ENCODE results near the gene KDM6A. TPM values are rescaled to one million over a fixed set of nuclear protein-coding genes. Genes with fewer than 3 reads are reported as not detected.
"Not testable (repeated sequence)": the region's sequence is repeated elsewhere in the genome, so short reads cannot be mapped to it uniquely, and the experiment has no call there.

Gene KDM6A
- total RNA-seq, 2 experiments from 2014 or later = 20.9 to 21.5 TPM

DNA sequence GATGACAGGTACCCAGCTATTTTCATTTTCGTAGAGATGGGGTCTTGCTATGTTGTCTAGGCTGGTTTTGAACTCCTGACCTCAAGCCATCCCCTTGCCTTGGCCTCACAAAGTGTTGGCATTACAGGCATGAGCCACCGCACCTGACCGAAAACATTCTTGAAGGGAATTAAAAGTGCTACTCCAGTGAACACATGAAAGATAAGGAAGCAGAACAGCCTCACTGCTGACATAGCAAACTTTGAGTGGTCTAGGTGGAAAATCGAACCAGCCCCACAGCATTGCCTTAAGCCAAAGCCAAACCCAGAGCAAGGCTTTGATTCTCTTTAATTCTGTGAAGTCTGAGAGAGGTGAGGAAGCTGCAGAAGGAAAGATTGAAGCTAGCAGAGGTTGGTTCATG is 65.1 kb downstream of the KDM6A start:
- no peak overlapping the region for H3K27ac Mint-ChIP-seq
- CTCF ChIA-PET = interaction anchor here (0.6 kb wide), 1 partner anchor 37 kb away, joined by 3 read pairs; no protein-coding TSS in a partner anchor
- POLR2A ChIA-PET = no interaction called here

DNA sequence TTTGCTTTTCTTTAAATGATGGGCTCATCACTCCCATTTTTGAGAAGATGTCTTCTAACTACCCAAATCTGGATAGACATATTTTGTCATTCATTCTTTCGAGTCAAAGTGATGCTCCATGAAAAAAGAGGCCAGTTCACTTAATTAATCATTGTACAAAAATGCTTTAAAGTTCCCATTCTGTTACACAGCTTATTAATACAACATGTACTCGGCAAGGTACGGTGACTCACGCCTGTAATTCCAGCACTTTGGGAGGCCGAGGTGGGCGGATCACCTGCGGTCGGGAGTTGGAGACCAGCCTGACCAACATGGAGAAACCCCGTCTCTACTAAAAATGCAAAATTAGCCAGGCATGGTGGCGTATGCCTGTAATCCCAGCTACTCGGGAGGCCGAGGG is 67.6 kb downstream of the KDM6A start:
- Mint-ChIP-seq H3K36me3 (peaks cover 12% of the 10 kb centered on the region), H3K4me1 (ENCODE audit: low read depth) (peaks cover 36% of the 10 kb centered on the region), H3K9me3 (peaks cover 17% of the 10 kb centered on the region)
- H3K27ac Mint-ChIP-seq; H3K4me3 Mint-ChIP-seq; intact Hi-C loops (cut with micrococcal nuclease); CTCF ChIA-PET; DNase-seq; H3K27me3 Mint-ChIP-seq: not testable (repeated sequence)
- POLR2A ChIA-PET = interaction anchor here (1.1 kb wide), 1 partner anchor 64 kb away, joined by 3 read pairs; no protein-coding TSS in a partner anchor

More for the DNA sequence above, 65.1 kb downstream of the KDM6A start:
- Mint-ChIP-seq H3K9me3 (peaks cover 2% of the 10 kb centered on the region), H3K4me1 (ENCODE audit: low read depth) (peaks cover 51% of the 10 kb centered on the region), H3K36me3 (peaks cover 5% of the 10 kb centered on the region), H3K4me3 (no peak overlapping the region), H3K27me3 (no peaks in the 10 kb centered on the region)
- no peak for DNase-seq
- intact Hi-C loops (cut with micrococcal nuclease) = no loop called here

DNA sequence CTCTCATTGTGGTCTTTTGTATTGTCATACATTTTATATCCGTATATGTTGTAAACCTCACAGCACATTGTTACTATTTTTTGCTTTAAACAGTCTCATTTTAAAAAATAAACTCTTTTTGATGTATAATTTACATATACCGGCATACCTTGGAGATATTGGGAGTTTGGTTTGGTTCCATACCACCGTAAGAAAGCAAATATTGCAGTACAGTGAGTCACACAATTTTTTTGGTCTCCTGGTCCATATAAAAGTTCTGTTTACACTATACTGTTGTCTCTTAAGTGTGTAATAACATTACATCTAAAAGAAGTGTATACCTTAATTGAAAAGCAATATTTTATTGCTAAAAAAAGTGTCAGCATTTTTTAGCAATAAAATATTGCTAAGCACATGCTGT is 70.0 kb downstream of the KDM6A start:
- peaks cover 12% of the 10 kb centered on the region for H3K36me3 Mint-ChIP-seq
- ChIA-PET POLR2A (no interaction called here), CTCF (no interaction called here)
- no peak for DNase-seq
- intact Hi-C loops (cut with micrococcal nuclease) = no loop called here
- no peak overlapping the region for H3K27ac Mint-ChIP-seq
- H3K4me1 Mint-ChIP-seq (ENCODE audit: low read depth) = peaks cover 27% of the 10 kb centered on the region
- no peaks in the 10 kb centered on the region for H3K27me3 Mint-ChIP-seq
- H3K9me3 Mint-ChIP-seq = peaks cover 17% of the 10 kb centered on the region
- H3K4me3 Mint-ChIP-seq = no peak overlapping the region

DNA sequence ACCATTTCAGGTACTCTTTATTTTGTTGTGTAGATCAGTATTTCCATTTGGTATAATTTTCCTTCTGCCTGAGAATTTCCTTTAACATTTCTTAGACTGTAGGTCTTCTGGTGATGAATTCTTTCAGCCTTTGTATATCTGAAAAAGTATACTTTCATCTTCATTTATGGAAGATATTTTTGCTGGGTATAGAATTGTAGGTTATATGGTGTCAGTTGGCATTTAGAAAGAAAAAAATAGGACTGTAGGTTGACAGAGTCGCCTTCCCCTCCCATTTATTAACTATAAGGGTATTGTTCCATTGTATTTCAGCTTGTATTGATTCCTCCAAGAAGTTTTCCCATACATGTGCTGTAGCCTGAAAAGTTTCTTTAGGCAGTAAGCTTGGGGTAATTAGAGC is 71.9 kb downstream of the KDM6A start:
- Mint-ChIP-seq H3K27me3 (no peaks in the 10 kb centered on the region), H3K4me3 (no peak overlapping the region), H3K4me1 (ENCODE audit: low read depth) (peaks cover 15% of the 10 kb centered on the region), H3K9me3 (peaks cover 17% of the 10 kb centered on the region), H3K27ac (no peak overlapping the region), H3K36me3 (peaks cover 10% of the 10 kb centered on the region)
- POLR2A ChIA-PET = no interaction called here
- DNase-seq = no peak
- CTCF ChIA-PET = interaction anchor here (1.3 kb wide), 1 partner anchor 70 kb away, joined by 5 read pairs; no protein-coding TSS in a partner anchor
- intact Hi-C loops (cut with micrococcal nuclease) = loop anchor here (5.0 kb wide), 1 partner anchor 73 kb away; the partner anchor contains the start of gene KDM6A

DNA sequence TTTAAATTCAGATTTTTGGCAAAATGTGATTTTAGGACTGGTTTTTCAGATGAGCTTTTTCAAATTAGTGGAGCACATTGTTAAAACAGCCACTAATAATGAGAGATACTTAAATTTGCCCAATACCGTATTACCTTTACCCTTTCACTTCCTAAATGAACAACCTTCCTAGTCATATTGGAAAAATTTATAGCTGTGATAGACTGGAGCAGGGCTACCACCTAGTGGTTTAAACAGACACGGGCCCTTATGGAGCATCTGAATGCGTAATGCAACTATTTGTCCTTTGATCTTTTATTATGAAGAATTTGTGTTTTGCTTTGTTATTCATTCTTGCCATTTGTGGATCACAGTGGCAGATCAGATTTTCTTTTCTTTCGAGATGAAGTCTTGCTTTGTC is 72.7 kb downstream of the KDM6A start:
- peak; percentile 30 for DNase-seq
- no peak overlapping the region for H3K4me3 Mint-ChIP-seq
- H3K27me3 Mint-ChIP-seq = no peaks in the 10 kb centered on the region
- ChIA-PET CTCF (interaction anchor here (0.6 to 1.6 kb wide), 3 partner anchors 51 to 123 kb away, joined by 3 to 5 read pairs (median 5); no protein-coding TSS in a partner anchor), POLR2A (interaction anchor here (0.6 kb wide), 1 partner anchor 73 kb away, joined by 4 read pairs; the partner anchor contains the start of gene KDM6A)
- peaks cover 19% of the 10 kb centered on the region for H3K4me1 Mint-ChIP-seq (ENCODE audit: low read depth)
- intact Hi-C loops (cut with micrococcal nuclease) = loop anchor here (5.0 kb wide), 1 partner anchor 73 kb away; the partner anchor contains the start of gene KDM6A
- no peak overlapping the region for H3K27ac Mint-ChIP-seq
- peaks cover 17% of the 10 kb centered on the region for H3K9me3 Mint-ChIP-seq
- peaks cover 10% of the 10 kb centered on the region for H3K36me3 Mint-ChIP-seq

DNA sequence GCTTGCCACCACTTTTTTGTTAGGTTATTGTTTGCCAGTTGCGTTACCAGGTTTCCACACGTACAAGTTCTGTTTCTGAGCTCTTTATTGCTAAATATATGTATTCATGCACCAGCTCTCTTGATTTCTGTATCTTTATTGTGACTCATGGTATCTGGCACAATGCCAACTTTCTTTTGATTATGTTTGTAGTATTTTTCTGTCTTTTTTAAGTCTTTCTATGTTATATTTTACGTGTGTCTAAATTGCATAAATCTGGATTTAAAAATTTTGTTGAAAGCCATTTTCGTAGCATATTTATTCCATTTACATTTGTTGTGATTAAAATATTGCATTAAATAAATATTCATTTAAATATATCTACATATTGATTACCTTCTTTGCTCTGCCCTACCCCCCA is 73.8 kb downstream of the KDM6A start:
- Mint-ChIP-seq H3K27ac (no peak overlapping the region), H3K27me3 (no peaks in the 10 kb centered on the region), H3K9me3 (peaks cover 17% of the 10 kb centered on the region), H3K36me3 (peaks cover 10% of the 10 kb centered on the region), H3K4me1 (ENCODE audit: low read depth) (peaks cover 26% of the 10 kb centered on the region), H3K4me3 (no peak overlapping the region)
- ChIA-PET CTCF (interaction anchor here (1.6 kb wide), 1 partner anchor 122 kb away, joined by 5 read pairs; no protein-coding TSS in a partner anchor), POLR2A (no interaction called here)
- no peak for DNase-seq
- intact Hi-C loops (cut with micrococcal nuclease) = loop anchor here (5.0 kb wide), 1 partner anchor 74 kb away; the partner anchor contains the start of gene KDM6A

DNA sequence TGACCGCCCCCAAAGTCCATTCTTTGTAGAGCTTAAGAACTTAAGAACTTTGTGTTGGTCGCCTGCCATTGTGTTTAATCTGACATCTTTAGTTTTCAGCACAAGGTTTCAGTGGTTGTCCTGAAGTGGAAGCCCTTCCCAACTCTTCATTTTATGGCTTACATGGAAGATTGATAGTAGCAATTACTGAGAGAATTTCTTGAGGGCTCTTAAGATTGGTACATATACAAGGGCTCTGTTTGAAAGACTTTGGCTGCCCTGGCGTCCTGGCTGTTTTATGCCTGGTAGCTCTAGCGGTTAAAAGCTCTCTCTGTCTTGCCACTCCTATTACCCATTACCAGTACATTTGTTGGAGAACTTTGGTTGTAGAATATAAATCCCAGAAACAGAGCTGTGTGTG is 75.0 kb downstream of the KDM6A start:
- ChIA-PET CTCF (no interaction called here), POLR2A (interaction anchor here (0.6 kb wide), 1 partner anchor 73 kb away, joined by 5 read pairs; no protein-coding TSS in a partner anchor)
- Mint-ChIP-seq H3K36me3 (peaks cover 7% of the 10 kb centered on the region), H3K9me3 (peaks cover 15% of the 10 kb centered on the region), H3K4me1 (ENCODE audit: low read depth) (peaks cover 29% of the 10 kb centered on the region), H3K27me3 (no peaks in the 10 kb centered on the region), H3K4me3 (no peak overlapping the region), H3K27ac (no peak overlapping the region)
- DNase-seq = no peak
- intact Hi-C loops (cut with micrococcal nuclease) = loop anchor here (5.0 kb wide), 1 partner anchor 76 kb away; the partner anchor contains the start of gene KDM6A

DNA sequence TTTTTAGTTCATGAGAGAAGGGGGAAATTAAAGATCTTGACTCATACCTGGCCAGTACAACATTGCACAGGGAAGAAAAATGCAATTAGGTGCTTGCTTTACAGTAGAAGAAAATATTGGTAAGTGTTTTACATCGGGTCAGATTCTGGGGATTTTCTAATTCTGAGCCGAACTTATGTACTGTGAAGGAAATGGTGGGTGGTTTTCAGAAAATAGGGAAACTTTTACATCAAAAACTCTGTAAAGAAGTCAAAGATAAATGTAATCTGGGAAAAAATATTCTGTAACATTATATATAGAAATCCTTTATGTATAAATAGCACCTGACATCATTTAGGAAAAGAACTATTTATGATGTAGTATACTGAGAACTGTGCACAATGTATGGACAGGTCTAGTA is 75.4 kb downstream of the KDM6A start:
- intact Hi-C loops (cut with micrococcal nuclease) = loop anchor here (5.0 kb wide), 1 partner anchor 76 kb away; the partner anchor contains the start of gene KDM6A
- CTCF ChIA-PET = no interaction called here
- Mint-ChIP-seq H3K4me1 (ENCODE audit: low read depth) (peaks cover 32% of the 10 kb centered on the region), H3K4me3 (no peak overlapping the region), H3K27me3 (no peaks in the 10 kb centered on the region), H3K27ac (no peak overlapping the region), H3K9me3 (peaks cover 13% of the 10 kb centered on the region), H3K36me3 (peaks cover 7% of the 10 kb centered on the region)
- no peak for DNase-seq
- POLR2A ChIA-PET = interaction anchor here (0.6 kb wide), 1 partner anchor 73 kb away, joined by 5 read pairs; no protein-coding TSS in a partner anchor

DNA sequence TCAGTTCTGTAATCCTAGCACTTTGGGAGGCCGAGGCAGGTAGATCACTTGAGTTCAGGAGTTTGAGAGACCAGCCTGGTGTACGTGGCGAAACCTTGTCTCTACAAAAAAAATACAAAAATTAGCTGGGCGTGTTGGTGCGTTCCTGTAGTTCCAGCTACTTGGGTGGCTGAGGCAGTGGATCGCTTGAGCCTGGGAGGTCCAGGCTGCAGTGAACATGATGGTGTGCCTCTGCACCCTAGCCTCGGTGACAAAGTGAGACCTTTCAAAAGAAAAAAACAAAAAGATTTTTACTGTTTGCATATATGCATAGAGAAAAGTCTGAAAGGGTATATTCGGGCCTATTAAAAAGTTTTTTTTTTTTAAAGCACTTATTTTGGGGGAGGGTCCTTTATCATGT is 76.1 kb downstream of the KDM6A start:
- ChIA-PET POLR2A (no interaction called here), CTCF (no interaction called here)
- no peak for DNase-seq
- H3K27me3 Mint-ChIP-seq = no peaks in the 10 kb centered on the region
- H3K9me3 Mint-ChIP-seq = peaks cover 12% of the 10 kb centered on the region
- H3K4me1 Mint-ChIP-seq (ENCODE audit: low read depth) = peaks cover 33% of the 10 kb centered on the region
- H3K4me3 Mint-ChIP-seq = no peak overlapping the region
- peaks cover 7% of the 10 kb centered on the region for H3K36me3 Mint-ChIP-seq
- intact Hi-C loops (cut with micrococcal nuclease) = loop anchor here (5.0 kb wide), 1 partner anchor 77 kb away; the partner anchor contains the start of gene KDM6A
- H3K27ac Mint-ChIP-seq = no peak overlapping the region

DNA sequence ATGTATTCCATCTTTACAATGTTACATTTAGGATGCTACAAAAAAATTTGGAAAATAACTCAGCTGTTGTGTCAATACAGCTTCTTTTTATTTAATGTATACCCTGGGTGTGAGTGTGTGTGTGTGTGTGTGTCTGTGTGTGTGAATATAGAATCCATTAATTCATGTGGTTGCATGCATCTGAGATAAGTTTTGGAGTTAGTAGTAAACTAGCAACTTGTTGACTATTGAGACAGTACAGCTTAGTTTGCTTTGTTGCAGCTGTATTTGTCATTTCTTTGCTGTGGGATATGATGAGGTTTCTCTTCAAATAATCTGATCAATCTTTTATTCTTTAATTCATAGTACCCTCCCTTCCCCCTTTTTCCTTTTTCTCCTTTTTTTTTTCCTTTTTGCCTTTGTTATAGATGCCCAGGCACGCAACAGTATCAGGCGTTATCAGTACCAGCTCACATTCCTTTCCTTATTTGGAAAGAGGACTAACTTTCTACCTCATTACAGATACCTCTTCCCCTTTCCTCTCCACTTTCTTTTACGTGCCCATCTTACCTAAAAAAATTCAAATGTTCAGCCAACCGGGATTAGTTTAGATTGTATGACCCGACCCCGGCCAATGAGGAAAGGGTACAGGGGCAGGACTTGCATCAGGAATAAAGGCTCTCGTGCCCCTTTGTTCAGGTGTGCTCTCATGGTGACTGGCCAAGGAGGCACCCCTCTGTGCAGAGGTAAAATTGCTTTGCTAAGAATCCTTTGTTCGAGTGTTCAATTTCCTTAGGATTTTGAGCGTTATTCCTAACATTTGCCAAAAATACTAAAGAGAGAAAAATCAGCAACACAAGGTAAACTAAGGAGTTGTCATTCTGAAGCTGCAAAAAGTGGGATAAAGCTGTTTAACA is 77.7 kb downstream of the KDM6A start:
- intact Hi-C loops (cut with micrococcal nuclease); H3K36me3 Mint-ChIP-seq; DNase-seq; H3K27me3 Mint-ChIP-seq; POLR2A ChIA-PET; H3K27ac Mint-ChIP-seq; H3K9me3 Mint-ChIP-seq; H3K4me3 Mint-ChIP-seq; CTCF ChIA-PET: not testable (repeated sequence)
- peaks cover 43% of the 10 kb centered on the region for H3K4me1 Mint-ChIP-seq (ENCODE audit: low read depth)

DNA sequence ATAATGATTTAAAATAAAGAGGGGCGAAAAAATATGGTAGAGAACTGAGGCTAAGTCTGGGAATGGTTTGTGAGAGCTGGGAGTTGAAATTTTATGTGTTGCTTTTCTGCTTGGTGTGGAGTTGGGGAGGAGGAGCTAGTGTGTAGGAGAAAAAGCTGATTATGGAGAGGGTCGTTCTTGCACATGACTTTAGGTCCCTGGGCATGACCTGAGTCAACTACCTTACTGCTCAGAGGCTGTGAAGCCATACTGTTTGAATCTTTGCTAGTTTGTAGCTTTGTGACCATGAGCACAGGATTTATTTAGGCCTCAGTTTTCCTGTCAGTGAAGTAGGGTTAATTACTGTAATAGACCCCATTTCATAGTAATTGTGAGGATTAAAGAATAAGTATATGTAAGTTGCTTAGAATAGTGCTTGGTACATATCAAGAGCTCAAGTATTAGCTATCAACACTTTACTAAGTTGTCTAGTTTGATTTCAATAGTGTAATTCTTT is 78.6 kb downstream of the KDM6A start:
- H3K4me3 Mint-ChIP-seq = no peak overlapping the region
- ChIA-PET POLR2A (no interaction called here), CTCF (no interaction called here)
- no peak for DNase-seq
- no peaks in the 10 kb centered on the region for H3K9me3 Mint-ChIP-seq
- no peak overlapping the region for H3K27ac Mint-ChIP-seq
- intact Hi-C loops (cut with micrococcal nuclease) = no loop called here
- H3K27me3 Mint-ChIP-seq = no peaks in the 10 kb centered on the region
- H3K36me3 Mint-ChIP-seq = no peaks in the 10 kb centered on the region
- H3K4me1 Mint-ChIP-seq (ENCODE audit: low read depth) = peaks cover 46% of the 10 kb centered on the region

DNA sequence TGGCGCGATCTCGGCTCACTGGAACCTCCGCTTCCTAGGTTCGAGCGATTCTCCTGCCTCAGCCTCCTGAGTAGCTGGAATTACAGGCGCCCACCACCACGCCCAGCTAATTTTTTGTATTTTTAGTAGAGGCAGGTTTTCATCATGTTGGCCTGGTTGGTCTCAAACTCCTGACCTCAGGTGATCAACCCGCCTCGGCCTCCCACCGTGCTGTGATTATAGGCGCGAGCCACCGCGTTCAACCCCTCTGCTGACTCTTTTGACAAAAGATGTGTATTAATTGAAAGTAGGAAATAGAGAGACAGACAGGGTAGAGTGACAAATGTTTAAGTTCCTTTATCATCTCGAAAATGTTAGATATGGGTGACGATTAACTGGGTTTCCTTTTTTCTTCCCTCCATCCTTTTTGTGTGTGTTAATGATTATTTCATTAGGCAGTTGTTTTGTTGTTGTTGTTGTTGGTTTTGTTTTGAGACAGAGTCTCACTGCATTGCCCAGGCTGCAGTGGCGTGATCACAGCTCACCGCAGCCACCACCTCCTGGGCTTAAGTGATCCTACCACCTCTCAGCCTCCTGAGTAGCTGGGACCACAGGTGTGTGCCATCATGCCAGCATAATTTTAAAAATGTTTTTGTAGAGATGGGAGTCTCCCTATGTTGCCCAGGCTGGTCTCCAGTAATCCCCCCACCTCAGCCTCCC is 79.5 kb downstream of the KDM6A start:
- intact Hi-C loops (cut with micrococcal nuclease) = no loop called here
- DNase-seq = no peak
- Mint-ChIP-seq H3K9me3 (no peaks in the 10 kb centered on the region), H3K4me3 (no peak overlapping the region), H3K36me3 (no peaks in the 10 kb centered on the region), H3K27me3 (no peaks in the 10 kb centered on the region), H3K27ac (no peak overlapping the region), H3K4me1 (ENCODE audit: low read depth) (peaks cover 46% of the 10 kb centered on the region)
- CTCF ChIA-PET = no interaction called here
- POLR2A ChIA-PET = no interaction called here
